ENCODE measurements around the gene PLXNA4. TPM values are rescaled to one million over a fixed set of nuclear protein-coding genes. Genes with fewer than 3 reads are reported as not detected.

PLXNA4 gene
- total and polyA plus RNA-seq, 2 donors from 2014 or later = 0.17 to 3.5 TPM

DNA sequence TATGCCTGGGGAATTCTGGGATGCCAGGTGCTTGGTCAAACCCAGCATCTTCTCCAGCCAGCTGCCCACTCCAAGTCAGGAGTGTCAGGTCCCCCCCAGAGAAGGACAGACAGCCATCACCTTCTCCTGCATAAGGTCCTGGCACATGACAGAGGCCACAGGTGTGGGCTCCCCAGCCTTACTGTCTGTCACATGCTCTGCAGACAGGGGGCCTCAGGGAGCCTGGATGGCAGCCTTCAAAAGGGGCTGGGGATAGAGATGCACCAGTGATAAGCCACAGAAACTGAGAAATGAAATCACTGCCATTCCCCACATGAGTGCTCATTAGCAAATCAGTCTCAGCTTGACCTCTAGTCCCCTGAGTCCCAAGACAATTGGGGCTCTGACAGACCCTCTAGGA lies 72.9 kb downstream of the PLXNA4 start:
- FAIRE-seq (no peak), DNase-seq (no peak)
- TF ChIP-seq, protein P1, sequence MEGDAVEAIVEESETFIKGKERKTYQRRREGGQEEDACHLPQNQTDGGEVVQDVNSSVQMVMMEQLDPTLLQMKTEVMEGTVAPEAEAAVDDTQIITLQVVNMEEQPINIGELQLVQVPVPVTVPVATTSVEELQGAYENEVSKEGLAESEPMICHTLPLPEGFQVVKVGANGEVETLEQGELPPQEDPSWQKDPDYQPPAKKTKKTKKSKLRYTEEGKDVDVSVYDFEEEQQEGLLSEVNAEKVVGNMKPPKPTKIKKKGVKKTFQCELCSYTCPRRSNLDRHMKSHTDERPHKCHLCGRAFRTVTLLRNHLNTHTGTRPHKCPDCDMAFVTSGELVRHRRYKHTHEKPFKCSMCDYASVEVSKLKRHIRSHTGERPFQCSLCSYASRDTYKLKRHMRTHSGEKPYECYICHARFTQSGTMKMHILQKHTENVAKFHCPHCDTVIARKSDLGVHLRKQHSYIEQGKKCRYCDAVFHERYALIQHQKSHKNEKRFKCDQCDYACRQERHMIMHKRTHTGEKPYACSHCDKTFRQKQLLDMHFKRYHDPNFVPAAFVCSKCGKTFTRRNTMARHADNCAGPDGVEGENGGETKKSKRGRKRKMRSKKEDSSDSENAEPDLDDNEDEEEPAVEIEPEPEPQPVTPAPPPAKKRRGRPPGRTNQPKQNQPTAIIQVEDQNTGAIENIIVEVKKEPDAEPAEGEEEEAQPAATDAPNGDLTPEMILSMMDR (IDR thresholded peaks at IDR 0.05; ENCODE audit: borderline replicate concordance, extremely low read depth, insufficient read depth) = no peak
- no peaks in the 10 kb centered on the region for H3K9me3 ChIP-seq (ENCODE audit: control insufficient read depth in 2 of 3, insufficient read depth in 1 of 3, low read length in 3 of 3)
- no peak overlapping the region for H3K27ac ChIP-seq (ENCODE audit: low read depth in 2 of 2, low read length in 2 of 2)
- no peak overlapping the region for H3K9ac ChIP-seq (ENCODE audit: low read length in 3 of 3)
- intact Hi-C loops (cut with DNase I) = no loop called here
- H3K36me3 ChIP-seq (ENCODE audit: control insufficient read depth in 2 of 3, insufficient read depth in 3 of 3, low read length in 3 of 3) = no peaks in the 10 kb centered on the region
- H3K4me1 ChIP-seq (ENCODE audit: control insufficient read depth in 2 of 3, insufficient read depth in 2 of 3, low read depth in 1 of 3, low read length in 3 of 3) = no peaks in the 10 kb centered on the region
- no peak overlapping the region for H3K4me3 ChIP-seq (ENCODE audit: low read length in 3 of 3)
- no peaks in the 10 kb centered on the region for H3K27me3 ChIP-seq (ENCODE audit: control insufficient read depth, insufficient read depth, low read length)

DNA sequence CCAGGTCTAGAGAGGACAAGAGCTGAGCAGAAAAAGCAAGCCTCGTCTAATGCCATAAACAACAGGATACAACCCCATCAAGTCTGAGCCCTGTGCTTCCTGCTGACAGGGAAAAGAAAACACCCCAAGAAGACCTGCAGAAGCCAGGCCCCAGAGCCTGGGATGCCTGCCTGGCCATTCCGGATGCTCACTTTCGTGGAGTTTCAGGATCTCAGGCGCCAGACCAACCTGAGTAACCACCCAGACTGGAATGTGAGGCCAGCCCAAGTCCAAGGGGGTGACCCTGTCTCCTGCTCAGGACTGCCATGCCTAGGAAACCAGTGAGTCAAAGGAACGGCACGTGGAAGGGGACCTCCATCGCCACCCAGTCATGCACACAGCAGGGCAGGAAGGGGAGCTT lies 74.3 kb downstream of the PLXNA4 start:
- H3K9ac ChIP-seq (ENCODE audit: low read length in 3 of 3) = no peak overlapping the region
- H3K27me3 ChIP-seq (ENCODE audit: control insufficient read depth, insufficient read depth, low read length) = no peaks in the 10 kb centered on the region
- no peaks in the 10 kb centered on the region for H3K4me1 ChIP-seq (ENCODE audit: control insufficient read depth in 2 of 3, insufficient read depth in 2 of 3, low read depth in 1 of 3, low read length in 3 of 3)
- H3K27ac ChIP-seq (ENCODE audit: low read depth in 2 of 2, low read length in 2 of 2) = no peak overlapping the region
- no peak overlapping the region for H3K4me3 ChIP-seq (ENCODE audit: low read length in 3 of 3)
- no peaks in the 10 kb centered on the region for H3K36me3 ChIP-seq (ENCODE audit: control insufficient read depth in 2 of 3, insufficient read depth in 3 of 3, low read length in 3 of 3)
- FAIRE-seq (no peak), DNase-seq (no peak)
- no peaks in the 10 kb centered on the region for H3K9me3 ChIP-seq (ENCODE audit: control insufficient read depth in 2 of 3, insufficient read depth in 1 of 3, low read length in 3 of 3)
- intact Hi-C loops (cut with DNase I) = no loop called here
- TF ChIP-seq, protein P1 (IDR thresholded peaks at IDR 0.05; ENCODE audit: borderline replicate concordance, extremely low read depth, insufficient read depth) = no peak

DNA sequence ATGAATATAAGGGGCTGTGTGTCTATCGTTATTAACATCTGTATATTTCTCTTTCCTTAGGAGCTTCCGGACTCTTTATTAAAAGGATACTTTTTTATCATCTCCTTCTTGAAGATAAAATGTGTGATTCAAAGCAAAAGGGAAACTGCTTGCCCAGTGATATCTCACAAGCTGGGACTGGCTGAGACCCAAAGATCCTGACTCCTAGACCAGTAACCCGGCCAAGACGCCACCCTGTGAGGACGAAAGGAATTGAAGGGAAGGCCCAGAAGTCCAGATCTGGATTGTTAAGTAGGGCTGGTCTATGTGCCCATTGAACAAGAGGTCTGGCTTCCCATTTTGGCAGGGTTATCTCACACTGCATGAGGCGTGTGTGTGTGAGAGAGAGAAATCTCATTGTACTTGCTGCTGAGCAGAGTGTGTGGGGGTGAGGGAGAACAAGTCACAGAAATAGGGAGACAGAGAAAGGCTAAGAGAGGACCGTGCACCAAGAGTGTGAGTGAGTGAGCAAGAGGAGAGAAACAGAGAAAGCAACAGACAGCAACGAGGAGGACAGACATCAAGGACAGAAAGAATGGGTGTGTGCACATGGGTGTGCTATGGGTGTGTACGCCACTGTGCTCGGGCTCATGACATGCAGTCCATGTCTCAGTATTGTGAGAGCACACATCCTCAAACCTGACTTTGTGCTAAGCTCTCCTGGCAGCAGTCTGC lies 75.4 kb downstream of the PLXNA4 start:
- Histone ChIP-seq H3K4me3 (ENCODE audit: low read length in 3 of 3) (no peak overlapping the region), H3K9me3 (ENCODE audit: control insufficient read depth in 2 of 3, insufficient read depth in 1 of 3, low read length in 3 of 3) (no peaks in the 10 kb centered on the region), H3K27ac (ENCODE audit: low read depth in 2 of 2, low read length in 2 of 2) (no peak overlapping the region), H3K4me1 (ENCODE audit: control insufficient read depth in 2 of 3, insufficient read depth in 2 of 3, low read depth in 1 of 3, low read length in 3 of 3) (no peaks in the 10 kb centered on the region), H3K27me3 (ENCODE audit: control insufficient read depth, insufficient read depth, low read length) (no peaks in the 10 kb centered on the region), H3K9ac (ENCODE audit: low read length in 3 of 3) (no peak overlapping the region), H3K36me3 (ENCODE audit: control insufficient read depth in 2 of 3, insufficient read depth in 3 of 3, low read length in 3 of 3) (no peaks in the 10 kb centered on the region)
- TF ChIP-seq, protein P1 (IDR thresholded peaks at IDR 0.05; ENCODE audit: borderline replicate concordance, extremely low read depth, insufficient read depth) = peak; percentile 17
- intact Hi-C loops (cut with DNase I) = no loop called here
- FAIRE-seq (no peak), DNase-seq (peak in 1 of 5 donors; percentile 30)

GRCh38 chr7:132499487-132499886 lies 76.8 kb downstream of the PLXNA4 start:
- TF ChIP-seq, protein P1 (IDR thresholded peaks at IDR 0.05; ENCODE audit: borderline replicate concordance, extremely low read depth, insufficient read depth) = no peak
- Histone ChIP-seq H3K9me3 (ENCODE audit: control insufficient read depth in 2 of 3, insufficient read depth in 1 of 3, low read length in 3 of 3) (no peaks in the 10 kb centered on the region), H3K4me3 (ENCODE audit: low read length in 3 of 3) (no peak overlapping the region), H3K27me3 (ENCODE audit: control insufficient read depth, insufficient read depth, low read length) (no peaks in the 10 kb centered on the region), H3K9ac (ENCODE audit: low read length in 3 of 3) (no peak overlapping the region), H3K36me3 (ENCODE audit: control insufficient read depth in 2 of 3, insufficient read depth in 3 of 3, low read length in 3 of 3) (no peaks in the 10 kb centered on the region), H3K4me1 (ENCODE audit: control insufficient read depth in 2 of 3, insufficient read depth in 2 of 3, low read depth in 1 of 3, low read length in 3 of 3) (no peaks in the 10 kb centered on the region), H3K27ac (ENCODE audit: low read depth in 2 of 2, low read length in 2 of 2) (no peak overlapping the region)
- intact Hi-C loops (cut with DNase I) = no loop called here
- FAIRE-seq = no peak
- no peak for DNase-seq
